Activated B cell treated with CpG ODN at 0.5 μM for 24 hours (primary cell): ENCODE measurements around the gene CCDC171. TPM values are rescaled to one million over a fixed set of nuclear protein-coding genes. Genes with fewer than 3 reads are reported as not detected.

ENCODE experiments used
- ATAC-seq: fragments of 200-7000 bp; cut with Tn5 transposase; one replicate; pipeline ENCODE4 v1.10.0; 2021; ENCODE audit warnings: low read depth, mild to moderate bottlenecking, moderate library complexity
- CTCF ChIA-PET: fragments of 350-600 bp; sonication (Branson Sonifier 250); formaldehyde crosslinking; loops from one replicate; lab custom pipeline; 2021; ENCODE audit warnings: antibody characterized with exemption; lab: Charles Lee
- POLR2A ChIA-PET: fragments of 350-600 bp; sonication (Branson Sonifier 250); formaldehyde crosslinking; loops from one replicate; lab custom pipeline; 2021; ENCODE audit warnings: antibody characterized with exemption; lab: Charles Lee
- DNase-seq: peaks from one replicate; pipeline ENCODE4 v3.0.0; 2022
- H3K27ac Mint-ChIP-seq: one replicate; pipeline ENCODE4 v1.8.0; 2020; ENCODE audit warnings: mixed read lengths
- H3K27me3 Mint-ChIP-seq: one replicate; pipeline ENCODE4 v1.8.0; 2021; ENCODE audit warnings: mixed read lengths
- H3K36me3 Mint-ChIP-seq: one replicate; pipeline ENCODE4 v1.8.0; 2021; ENCODE audit warnings: low read depth, mixed read lengths
- H3K4me1 Mint-ChIP-seq: one replicate; pipeline ENCODE4 v1.8.0; 2021; ENCODE audit warnings: mixed read lengths
- H3K4me3 Mint-ChIP-seq: one replicate; pipeline ENCODE4 v1.8.0; 2020; ENCODE audit warnings: mild to moderate bottlenecking, mixed read lengths
- H3K9me3 Mint-ChIP-seq: one replicate; pipeline ENCODE4 v1.8.0; 2020; ENCODE audit warnings: mixed read lengths
- intact Hi-C: fragments of 100-400 bp; cut with micrococcal nuclease; formaldehyde crosslinking; loops from one replicate; pipeline ENCODE4 v1.15.1; 2024
- total RNA-seq: library from RNA; stranded (reverse); gene quantifications from 2 replicates; pipeline ENCODE4 v1.2.3, GENCODE V29; 2022
- TF ChIP-seq, protein P1 (sequence below): fragments of 200-600 bp; IDR thresholded peaks from one replicate; pipeline ENCODE4 v1.8.0; 2022; ENCODE audit warnings: antibody characterized with exemption, mild to moderate bottlenecking

The CCDC171 gene
- total RNA-seq, 1 donor from 2014 or later, result 3.6 TPM

DNA sequence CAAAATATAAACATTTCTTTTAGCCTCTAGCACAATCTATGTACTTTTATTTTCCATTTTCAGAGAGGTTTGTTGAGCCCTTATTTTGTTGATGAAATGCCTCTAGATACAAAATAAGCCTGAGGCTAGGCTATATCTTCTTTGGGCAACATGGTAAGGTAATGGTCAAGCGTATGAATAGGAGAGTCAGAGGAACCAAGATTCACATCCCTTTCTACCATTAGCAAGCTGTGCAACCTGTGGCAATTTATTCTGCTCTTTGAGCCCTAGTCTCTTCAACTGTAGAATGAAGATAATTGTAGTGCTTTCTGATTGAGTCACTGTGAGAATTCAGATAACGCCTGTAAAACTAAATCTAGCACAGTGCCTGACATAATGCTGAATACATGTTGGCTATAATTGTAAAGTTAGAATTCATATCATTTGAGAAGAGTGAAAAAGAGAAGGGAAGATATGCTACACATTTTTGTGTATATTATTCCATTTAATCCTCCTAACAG is 412.5 kb downstream of the CCDC171 start:
- DNase-seq (no peak), ATAC-seq (no peak)
- no peak overlapping the region for H3K4me3 Mint-ChIP-seq
- H3K27ac Mint-ChIP-seq, result no peak overlapping the region
- POLR2A ChIA-PET, result no interaction called here
- no peaks in the 10 kb centered on the region for H3K27me3 Mint-ChIP-seq
- intact Hi-C loops, result no loop called here
- H3K9me3 Mint-ChIP-seq, result no peaks in the 10 kb centered on the region
- TF ChIP-seq, protein P1, sequence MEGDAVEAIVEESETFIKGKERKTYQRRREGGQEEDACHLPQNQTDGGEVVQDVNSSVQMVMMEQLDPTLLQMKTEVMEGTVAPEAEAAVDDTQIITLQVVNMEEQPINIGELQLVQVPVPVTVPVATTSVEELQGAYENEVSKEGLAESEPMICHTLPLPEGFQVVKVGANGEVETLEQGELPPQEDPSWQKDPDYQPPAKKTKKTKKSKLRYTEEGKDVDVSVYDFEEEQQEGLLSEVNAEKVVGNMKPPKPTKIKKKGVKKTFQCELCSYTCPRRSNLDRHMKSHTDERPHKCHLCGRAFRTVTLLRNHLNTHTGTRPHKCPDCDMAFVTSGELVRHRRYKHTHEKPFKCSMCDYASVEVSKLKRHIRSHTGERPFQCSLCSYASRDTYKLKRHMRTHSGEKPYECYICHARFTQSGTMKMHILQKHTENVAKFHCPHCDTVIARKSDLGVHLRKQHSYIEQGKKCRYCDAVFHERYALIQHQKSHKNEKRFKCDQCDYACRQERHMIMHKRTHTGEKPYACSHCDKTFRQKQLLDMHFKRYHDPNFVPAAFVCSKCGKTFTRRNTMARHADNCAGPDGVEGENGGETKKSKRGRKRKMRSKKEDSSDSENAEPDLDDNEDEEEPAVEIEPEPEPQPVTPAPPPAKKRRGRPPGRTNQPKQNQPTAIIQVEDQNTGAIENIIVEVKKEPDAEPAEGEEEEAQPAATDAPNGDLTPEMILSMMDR, result no peak
- no peaks in the 10 kb centered on the region for H3K36me3 Mint-ChIP-seq
- no peaks in the 10 kb centered on the region for H3K4me1 Mint-ChIP-seq
- CTCF ChIA-PET, result no interaction called here

- no peak for DNase-seq
- Mint-ChIP-seq H3K27ac (no peak overlapping the region), H3K4me3 (no peak overlapping the region), H3K27me3 (no peaks in the 10 kb centered on the region), H3K9me3 (no peaks in the 10 kb centered on the region), H3K36me3 (no peaks in the 10 kb centered on the region), H3K4me1 (no peaks in the 10 kb centered on the region)
- TF ChIP-seq, protein P1, result no peak
- ChIA-PET CTCF (no interaction called here), POLR2A (no interaction called here)
- ATAC-seq, result no peak
- intact Hi-C loops, result no loop called here
Measured at GRCh38 chr9:15966471-15966870, 413.6 kb downstream of the CCDC171 start.

GRCh38 chr9:15967068-15967467 is 414.2 kb downstream of the CCDC171 start:
- ChIA-PET CTCF (no interaction called here), POLR2A (no interaction called here)
- intact Hi-C loops, result no loop called here
- H3K4me3 Mint-ChIP-seq, result no peak overlapping the region
- DNase-seq (no peak), ATAC-seq (no peak)
- no peaks in the 10 kb centered on the region for H3K4me1 Mint-ChIP-seq
- no peaks in the 10 kb centered on the region for H3K27me3 Mint-ChIP-seq
- TF ChIP-seq, protein P1, result no peak
- no peaks in the 10 kb centered on the region for H3K36me3 Mint-ChIP-seq
- H3K9me3 Mint-ChIP-seq, result no peaks in the 10 kb centered on the region
- no peak overlapping the region for H3K27ac Mint-ChIP-seq

DNA sequence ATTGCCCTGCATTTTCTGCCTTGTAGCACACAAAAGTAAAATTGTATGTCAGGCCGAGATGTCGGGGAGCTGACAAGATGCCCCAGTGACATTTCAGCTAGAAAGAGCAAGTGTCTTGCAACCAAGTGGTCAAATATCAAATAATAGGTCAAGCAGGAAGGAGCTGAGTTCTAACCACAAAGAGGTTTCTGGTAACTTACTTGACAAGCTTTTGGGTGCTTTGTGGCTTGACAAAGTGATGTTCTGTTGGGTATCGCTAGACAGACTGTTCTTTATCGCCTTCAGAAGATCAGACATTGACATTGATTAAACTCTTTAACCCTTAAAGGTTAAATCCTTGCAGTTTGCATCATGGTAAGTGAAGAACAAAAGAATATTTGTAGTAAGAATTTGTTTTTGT is 419.9 kb downstream of the CCDC171 start:
- H3K9me3 Mint-ChIP-seq, result no peaks in the 10 kb centered on the region
- H3K4me1 Mint-ChIP-seq, result no peaks in the 10 kb centered on the region
- H3K36me3 Mint-ChIP-seq, result no peaks in the 10 kb centered on the region
- no peak overlapping the region for H3K4me3 Mint-ChIP-seq
- intact Hi-C loops, result no loop called here
- TF ChIP-seq, protein P1, result no peak
- no peaks in the 10 kb centered on the region for H3K27me3 Mint-ChIP-seq
- no peak for DNase-seq
- ChIA-PET POLR2A (no interaction called here), CTCF (no interaction called here)
- ATAC-seq, result no peak
- H3K27ac Mint-ChIP-seq, result no peak overlapping the region

DNA sequence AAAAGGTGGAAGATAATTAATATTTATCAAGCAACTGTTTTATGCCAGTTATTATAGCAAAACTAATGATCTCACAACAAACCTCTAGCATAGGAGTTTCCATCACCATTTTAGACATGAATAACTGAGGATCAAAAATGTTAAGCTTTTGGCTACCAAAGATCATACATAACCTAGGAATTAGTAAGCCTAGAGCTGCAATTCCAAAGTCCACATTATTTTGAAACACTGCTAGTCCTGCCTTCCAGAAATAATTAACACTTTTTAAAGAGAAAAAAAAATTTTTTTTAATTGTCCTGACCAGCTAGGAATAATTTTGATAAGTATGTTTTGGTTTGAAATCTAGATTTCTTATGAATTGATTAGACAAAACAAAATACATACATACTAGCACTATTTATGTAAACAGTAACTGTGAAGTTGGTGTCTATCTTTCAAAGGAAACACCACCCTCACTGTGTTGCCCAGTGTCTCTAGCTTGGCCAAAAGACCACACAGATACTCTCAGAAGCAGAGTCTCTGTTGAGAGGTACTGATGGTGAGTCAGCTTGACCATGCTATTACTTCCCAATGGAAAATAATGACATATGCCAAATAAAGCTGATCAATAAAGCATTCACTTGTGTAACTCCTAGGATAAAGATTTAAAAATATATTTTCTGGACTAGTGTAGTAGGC is 422.4 kb downstream of the CCDC171 start:
- ChIA-PET POLR2A (no interaction called here), CTCF (no interaction called here)
- ATAC-seq (no peak), DNase-seq (no peak)
- Mint-ChIP-seq H3K27me3 (no peaks in the 10 kb centered on the region), H3K4me1 (no peaks in the 10 kb centered on the region), H3K36me3 (no peaks in the 10 kb centered on the region), H3K4me3 (no peak overlapping the region), H3K9me3 (no peaks in the 10 kb centered on the region), H3K27ac (no peak overlapping the region)
- intact Hi-C loops, result no loop called here
- TF ChIP-seq, protein P1, result no peak
